Upper lobe of left lung (tissue), 6 donors: Measurements from ENCODE around the gene ZDHHC13. TPM values are rescaled to one million over a fixed set of nuclear protein-coding genes. Genes with fewer than 3 reads are reported as not detected.
A peak's percentile ranks its signal among the peaks of the same experiment; 100 is the strongest.

ENCODE experiments used
- ATAC-seq, 2 donors: fragments of 200-7000 bp; cut with Tn5 transposase; one replicate each; pipeline ENCODE4 v1.9.1; 2022; ENCODE audit warnings: mild to moderate bottlenecking in 2 of 2, moderate library complexity in 2 of 2; ENCODE audit not compliant: low FRiP score in 2 of 2
- DNase-seq, 2 donors: peaks; one replicate each; pipeline ENCODE4 v3.0.0-alpha.2; 2019 to 2020
- H3K27ac ChIP-seq, 4 donors: fragments of 200-600 bp; sonication (generic); one replicate each; pipeline ENCODE4 v1.5.1; 2016 to 2019
- H3K27me3 ChIP-seq, 4 donors: fragments of 200-600 bp; sonication (generic); one replicate each; pipeline ENCODE4 v1.5.1; 2017 to 2019
- H3K36me3 ChIP-seq, 4 donors: fragments of 200-600 bp; sonication (generic); one replicate each; pipeline ENCODE4 v1.5.1; 2016 to 2019
- H3K4me1 ChIP-seq, 4 donors: fragments of 200-600 bp; sonication (generic); one replicate each; pipeline ENCODE4 v1.5.1; 2018 to 2019
- H3K4me3 ChIP-seq, 4 donors: fragments of 200-600 bp; sonication (generic); one replicate each; pipeline ENCODE4 v1.5.1; 2017 to 2019; ENCODE audit warnings: mild to moderate bottlenecking in 2 of 4, moderate library complexity in 1 of 4
- H3K9me3 ChIP-seq, 4 donors: fragments of 200-600 bp; sonication (generic); one replicate each; pipeline ENCODE4 v1.5.1; 2018 to 2019
- EP300 ChIP-seq, 4 donors: sonication (generic); formaldehyde crosslinking; IDR thresholded peaks; one replicate each; pipeline ENCODE4 v1.5.1; 2017; ENCODE audit warnings: antibody characterized with exemption in 4 of 4, control low read depth in 2 of 4
- POLR2A ChIP-seq, 4 donors: fragments of 450-650 bp; IDR thresholded peaks; one replicate each; pipeline ENCODE4 v1.5.1; 2016 to 2017; ENCODE audit warnings: antibody characterized with exemption in 4 of 4, mild to moderate bottlenecking in 2 of 4
- POLR2AphosphoS5 ChIP-seq, 2 donors: sonication (generic); formaldehyde crosslinking; IDR thresholded peaks; one replicate each; pipeline ENCODE4 v1.5.1; 2017; ENCODE audit warnings: antibody characterized with exemption in 2 of 2
- WGBS, 2 donors: methylation state at CpG; one replicate each; pipeline ENCODE4 v1.1.5; 2017 to 2018; 5-methylcytosine and 5-hydroxymethylcytosine counted together
- total RNA-seq, 6 donors: library from RNA; depleted of rRNA in 4 of 6; stranded (reverse); fragments of >200 nt in 4 of 6; gene quantifications; one replicate each; pipeline versions ENCODE4 v1.1.0 to v1.2.1, GENCODE V29; 2016 to 2021
- TF ChIP-seq, protein P1 (sequence below), 6 experiments: fragments of 450-650 bp in 4 of 6; fragments of 200-600 bp in 2 of 6; sonication (generic) in 2 of 6; IDR thresholded peaks; one replicate each; pipeline ENCODE4 v1.5.1; 2016 to 2019; ENCODE audit warnings: antibody characterized with exemption in 6 of 6
- donor health status: DM: no; HTN: no; CAD: no; lungs with moderate emphysema.
- donor health status: DM: no; HTN: yes; CAD: no; lungs with severe emphysema.

The ZDHHC13 gene
- total RNA-seq, 6 donors from 2014 or later, result 6.3 to 28.6 (median 11.1) TPM

DNA sequence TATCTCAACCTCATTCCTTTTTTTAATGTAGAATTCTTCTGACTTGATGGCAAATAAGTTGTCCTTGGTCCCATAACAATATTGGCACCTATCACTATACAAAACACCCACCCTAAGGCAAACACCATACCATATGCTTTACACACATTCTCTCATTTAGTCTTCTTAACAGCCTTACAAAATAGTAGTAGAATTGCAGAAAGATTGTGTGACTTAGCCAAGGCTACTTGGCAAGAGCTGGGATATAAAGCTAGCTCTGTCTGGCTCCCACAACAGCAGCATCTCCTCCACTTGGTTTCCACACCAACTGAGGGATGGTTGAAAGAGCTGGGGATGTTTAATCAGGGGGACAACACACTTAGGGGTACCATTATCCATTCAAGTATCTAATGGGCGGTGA lies 9.8 kb upstream of the ZDHHC13 start:
- no peaks in the 10 kb centered on the region for H3K36me3 ChIP-seq
- no peaks in the 10 kb centered on the region for H3K9me3 ChIP-seq
- no peaks in the 10 kb centered on the region for H3K27me3 ChIP-seq
- 86 to 100% methylated on average over 1 of the region's 1 CpG for WGBS, 2 donors
- no peak for TF ChIP-seq POLR2AphosphoS5 (IDR thresholded peaks at IDR 0.05)
- no peak for TF ChIP-seq EP300 (IDR thresholded peaks at IDR 0.05)
- TF ChIP-seq, protein P1, sequence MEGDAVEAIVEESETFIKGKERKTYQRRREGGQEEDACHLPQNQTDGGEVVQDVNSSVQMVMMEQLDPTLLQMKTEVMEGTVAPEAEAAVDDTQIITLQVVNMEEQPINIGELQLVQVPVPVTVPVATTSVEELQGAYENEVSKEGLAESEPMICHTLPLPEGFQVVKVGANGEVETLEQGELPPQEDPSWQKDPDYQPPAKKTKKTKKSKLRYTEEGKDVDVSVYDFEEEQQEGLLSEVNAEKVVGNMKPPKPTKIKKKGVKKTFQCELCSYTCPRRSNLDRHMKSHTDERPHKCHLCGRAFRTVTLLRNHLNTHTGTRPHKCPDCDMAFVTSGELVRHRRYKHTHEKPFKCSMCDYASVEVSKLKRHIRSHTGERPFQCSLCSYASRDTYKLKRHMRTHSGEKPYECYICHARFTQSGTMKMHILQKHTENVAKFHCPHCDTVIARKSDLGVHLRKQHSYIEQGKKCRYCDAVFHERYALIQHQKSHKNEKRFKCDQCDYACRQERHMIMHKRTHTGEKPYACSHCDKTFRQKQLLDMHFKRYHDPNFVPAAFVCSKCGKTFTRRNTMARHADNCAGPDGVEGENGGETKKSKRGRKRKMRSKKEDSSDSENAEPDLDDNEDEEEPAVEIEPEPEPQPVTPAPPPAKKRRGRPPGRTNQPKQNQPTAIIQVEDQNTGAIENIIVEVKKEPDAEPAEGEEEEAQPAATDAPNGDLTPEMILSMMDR (IDR thresholded peaks at IDR 0.05), result no peak
- no peak for TF ChIP-seq POLR2A (IDR thresholded peaks at IDR 0.05)
- DNase-seq (no peak), ATAC-seq (no peak)
- H3K27ac ChIP-seq, result no peak overlapping the region
- H3K4me3 ChIP-seq, result no peak overlapping the region
- H3K4me1 ChIP-seq, result no peaks in the 10 kb centered on the region

DNA sequence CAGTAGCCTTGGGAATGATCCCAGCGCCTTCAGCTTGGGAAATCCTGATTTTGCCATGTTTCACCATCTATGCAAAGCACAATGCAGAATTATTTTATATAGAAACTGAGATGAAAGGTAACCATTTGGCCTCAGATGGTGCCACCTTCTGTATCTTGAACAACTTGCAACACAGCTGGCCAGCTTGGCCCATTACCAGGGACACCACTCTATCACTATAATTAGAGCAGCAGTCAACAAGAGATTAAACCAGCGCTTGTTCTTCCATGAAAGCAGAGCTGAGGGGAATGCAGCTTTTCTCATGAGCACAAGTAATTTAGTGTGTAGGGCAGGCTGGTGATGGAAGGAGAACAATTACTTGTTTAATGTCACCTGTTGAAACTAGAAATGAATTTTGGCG lies 6.7 kb upstream of the ZDHHC13 start:
- Histone ChIP-seq H3K27me3 (no peaks in the 10 kb centered on the region), H3K4me1 (no peaks in the 10 kb centered on the region), H3K9me3 (no peaks in the 10 kb centered on the region), H3K27ac (no peak overlapping the region), H3K36me3 (no peaks in the 10 kb centered on the region), H3K4me3 (no peak overlapping the region)
- ATAC-seq (no peak), DNase-seq (no peak)
- WGBS, 2 donors, result 88% methylated on average over 3 of the region's 3 CpGs
- TF ChIP-seq, protein P1 (IDR thresholded peaks at IDR 0.05), result no peak
- TF ChIP-seq EP300 (IDR thresholded peaks at IDR 0.05) (no peak), POLR2A (IDR thresholded peaks at IDR 0.05) (no peak), POLR2AphosphoS5 (IDR thresholded peaks at IDR 0.05) (no peak)

DNA sequence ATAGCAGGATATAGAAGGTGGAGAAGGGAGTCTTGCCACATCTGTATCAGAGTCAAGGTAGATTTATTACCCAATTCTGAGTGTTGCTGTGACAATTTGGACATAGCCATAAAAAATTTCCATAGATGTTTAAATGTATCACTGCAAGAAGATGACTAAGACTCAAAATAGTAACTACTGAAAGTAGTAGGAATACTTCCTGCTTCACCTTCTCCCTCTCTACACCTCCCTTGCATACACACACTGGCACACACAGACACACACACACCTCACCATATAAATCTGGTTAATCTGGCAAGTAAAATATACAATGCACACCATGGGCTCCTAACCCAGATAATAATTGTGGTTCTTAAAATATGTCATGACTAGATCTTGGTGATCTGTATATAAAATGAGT lies 5.2 kb upstream of the ZDHHC13 start:
- H3K9me3 ChIP-seq, result no peaks in the 10 kb centered on the region
- TF ChIP-seq POLR2AphosphoS5 (IDR thresholded peaks at IDR 0.05) (no peak), POLR2A (IDR thresholded peaks at IDR 0.05) (no peak), EP300 (IDR thresholded peaks at IDR 0.05) (no peak)
- TF ChIP-seq, protein P1 (IDR thresholded peaks at IDR 0.05), result no peak
- H3K36me3 ChIP-seq, result no peaks in the 10 kb centered on the region
- H3K27me3 ChIP-seq, result no peaks in the 10 kb centered on the region
- DNase-seq, result no peak
- H3K4me1 ChIP-seq, result peaks cover 0 to 5% (median 2%) of the 10 kb centered on the region in 4 donors
- ATAC-seq, result no peak
- no peak overlapping the region for H3K4me3 ChIP-seq
- H3K27ac ChIP-seq, result no peak overlapping the region

DNA sequence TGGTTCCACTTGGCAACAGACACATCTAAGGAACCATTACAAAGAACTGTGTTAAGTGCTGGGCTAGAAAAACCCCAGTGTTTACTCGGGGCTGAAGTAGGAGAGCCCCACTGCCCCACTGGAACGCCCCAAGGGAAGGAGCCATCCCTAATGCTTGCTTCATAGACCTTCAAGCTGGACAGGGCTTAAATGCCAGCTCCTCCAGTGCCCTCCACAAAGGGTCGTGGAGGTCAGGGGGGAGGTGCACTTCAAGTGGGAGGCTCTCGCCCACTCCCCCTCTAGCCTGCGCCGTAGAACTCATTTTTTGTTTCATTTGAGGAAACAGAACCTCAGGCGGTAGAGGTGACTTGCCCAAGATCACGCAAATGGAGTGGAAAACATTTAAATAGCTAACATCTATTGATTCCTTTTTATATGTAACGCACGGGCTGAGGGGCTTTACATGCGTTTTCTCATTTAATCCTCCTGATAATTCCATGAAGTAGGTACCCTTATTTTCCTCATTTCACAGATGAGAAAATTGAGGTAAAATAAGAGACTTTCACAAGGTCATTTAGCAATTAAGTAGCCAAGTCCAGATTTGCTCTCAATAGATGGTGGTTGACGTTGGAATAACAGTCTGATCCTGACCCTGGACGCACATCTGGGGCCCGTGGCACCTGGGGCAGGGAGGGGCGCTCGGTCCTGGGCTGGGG lies 545 bp upstream of the ZDHHC13 start:
- Histone ChIP-seq H3K9me3 (no peaks in the 10 kb centered on the region), H3K4me1 (peaks cover 6 to 26% (median 7%) of the 10 kb centered on the region in 4 donors), H3K27ac (peak overlapping the region in 2 of 4 donors; percentile 24 to 82), H3K27me3 (no peaks in the 10 kb centered on the region), H3K36me3 (no peaks in the 10 kb centered on the region), H3K4me3 (peak overlapping the region in 3 of 4 donors; percentile 72 to 97 (median 74))
- ATAC-seq (no peak), DNase-seq (no peak)
- TF ChIP-seq POLR2AphosphoS5 (IDR thresholded peaks at IDR 0.05), result no peak
- TF ChIP-seq EP300 (IDR thresholded peaks at IDR 0.05), result no peak
- TF ChIP-seq POLR2A (IDR thresholded peaks at IDR 0.05), result no peak
- TF ChIP-seq, protein P1 (IDR thresholded peaks at IDR 0.05), result no peak
- WGBS, 2 donors, result 23 to 37% methylated on average over 14 to 16 of the region's 16 CpGs

DNA sequence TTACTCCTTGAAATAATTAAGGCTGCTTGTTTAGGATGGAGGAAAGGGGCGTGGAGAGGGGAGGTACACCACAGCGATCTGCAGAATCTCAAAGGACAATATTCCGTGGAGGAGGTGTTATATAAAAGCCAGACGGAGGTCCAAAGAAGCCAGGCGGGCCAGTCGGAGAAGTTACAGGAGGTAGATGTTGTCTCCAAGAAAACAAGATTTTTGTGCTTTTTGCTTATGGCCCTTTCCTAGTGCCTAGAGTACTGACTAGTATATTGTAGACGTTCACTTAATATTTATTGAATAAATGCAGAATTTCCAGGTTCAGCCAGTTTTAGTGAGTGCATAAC lies 761 bp downstream of the ZDHHC13 start:
- DNase-seq, result no peak
- Histone ChIP-seq H3K4me3 (peak overlapping the region; percentile 40 to 97 (median 73)), H3K27me3 (no peaks in the 10 kb centered on the region), H3K36me3 (no peaks in the 10 kb centered on the region), H3K4me1 (peaks cover 6 to 26% (median 7%) of the 10 kb centered on the region in 4 donors), H3K9me3 (no peaks in the 10 kb centered on the region), H3K27ac (peak overlapping the region in 3 of 4 donors; percentile 28 to 86 (median 82))
- no peak for ATAC-seq
- TF ChIP-seq POLR2A (IDR thresholded peaks at IDR 0.05) (no peak), POLR2AphosphoS5 (IDR thresholded peaks at IDR 0.05) (no peak), EP300 (IDR thresholded peaks at IDR 0.05) (no peak)
- TF ChIP-seq, protein P1 (IDR thresholded peaks at IDR 0.05), result no peak
- 22 to 30% methylated on average over 7 of the region's 7 CpGs for WGBS, 2 donors
